Uterus (tissue), 2 donors: Measurements from ENCODE around the gene AP1G1.

ENCODE experiments used
- POLR2A ChIP-seq, 2 donors: fragments of 450-650 bp; IDR thresholded peaks; one replicate each; pipeline ENCODE4 v1.6.1; 2016; ENCODE audit warnings: antibody characterized with exemption in 2 of 2, mild to moderate bottlenecking in 1 of 2, moderate library complexity in 1 of 2
- TF ChIP-seq, protein P1 (sequence below), 4 experiments: fragments of 200-600 bp in 2 of 4; fragments of 450-650 bp in 2 of 4; sonication (generic) in 2 of 4; IDR thresholded peaks; one replicate each; pipeline ENCODE4 v1.5.1; 2016 to 2019; ENCODE audit warnings: antibody characterized with exemption in 4 of 4, mild to moderate bottlenecking in 2 of 4, moderate library complexity in 1 of 4

DNA sequence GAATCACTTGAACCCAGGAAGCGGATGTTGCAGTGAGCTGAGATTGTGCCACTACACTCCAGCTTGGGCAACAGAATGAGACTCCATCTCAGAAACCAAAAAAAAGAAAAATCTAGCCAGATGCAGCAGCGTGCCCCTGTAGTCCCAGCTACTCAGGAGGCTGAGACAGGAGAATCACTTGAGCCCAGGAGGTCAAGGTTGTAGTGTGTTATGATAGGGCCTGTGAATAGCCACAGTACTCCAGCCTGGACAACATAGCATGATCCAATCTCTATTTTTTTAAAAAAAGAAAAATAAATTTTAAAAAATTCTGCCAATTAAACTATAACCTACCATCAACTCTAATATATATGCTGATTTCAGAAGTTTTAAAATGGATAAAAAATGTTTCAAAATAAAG, 99.9 kb downstream of the AP1G1 start:
- TF ChIP-seq, protein P1, sequence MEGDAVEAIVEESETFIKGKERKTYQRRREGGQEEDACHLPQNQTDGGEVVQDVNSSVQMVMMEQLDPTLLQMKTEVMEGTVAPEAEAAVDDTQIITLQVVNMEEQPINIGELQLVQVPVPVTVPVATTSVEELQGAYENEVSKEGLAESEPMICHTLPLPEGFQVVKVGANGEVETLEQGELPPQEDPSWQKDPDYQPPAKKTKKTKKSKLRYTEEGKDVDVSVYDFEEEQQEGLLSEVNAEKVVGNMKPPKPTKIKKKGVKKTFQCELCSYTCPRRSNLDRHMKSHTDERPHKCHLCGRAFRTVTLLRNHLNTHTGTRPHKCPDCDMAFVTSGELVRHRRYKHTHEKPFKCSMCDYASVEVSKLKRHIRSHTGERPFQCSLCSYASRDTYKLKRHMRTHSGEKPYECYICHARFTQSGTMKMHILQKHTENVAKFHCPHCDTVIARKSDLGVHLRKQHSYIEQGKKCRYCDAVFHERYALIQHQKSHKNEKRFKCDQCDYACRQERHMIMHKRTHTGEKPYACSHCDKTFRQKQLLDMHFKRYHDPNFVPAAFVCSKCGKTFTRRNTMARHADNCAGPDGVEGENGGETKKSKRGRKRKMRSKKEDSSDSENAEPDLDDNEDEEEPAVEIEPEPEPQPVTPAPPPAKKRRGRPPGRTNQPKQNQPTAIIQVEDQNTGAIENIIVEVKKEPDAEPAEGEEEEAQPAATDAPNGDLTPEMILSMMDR (IDR thresholded peaks at IDR 0.05): no peak
- no peak for TF ChIP-seq POLR2A (IDR thresholded peaks at IDR 0.05)
